Esophagus muscularis mucosa (tissue), 4 donors: Measurements from ENCODE around the gene FAM20B. TPM values are rescaled to one million over a fixed set of nuclear protein-coding genes. Genes with fewer than 3 reads are reported as not detected.

Experiments used
- DNase-seq: peaks from one replicate; pipeline ENCODE4 v3.0.0-alpha.2; 2017; ENCODE audit errors: extremely low spot score
- H3K27ac ChIP-seq, 4 donors: fragments of 200-600 bp; sonication (generic); replicated peaks in 1 of 4; 1 replicate in 3 of 4; 2 replicates in 1 of 4; pipeline ENCODE4 v1.5.1; 2016 to 2019; ENCODE audit warnings: mild to moderate bottlenecking in 1 of 4
- H3K27me3 ChIP-seq, 4 donors: fragments of 200-600 bp; sonication (generic); one replicate each; pipeline versions ENCODE4 v1.5.1 to v1.6.0; 2016 to 2019
- H3K36me3 ChIP-seq, 4 donors: fragments of 200-600 bp; sonication (generic); one replicate each; pipeline ENCODE4 v1.5.1; 2016 to 2019
- H3K4me1 ChIP-seq, 4 donors: fragments of 200-600 bp; sonication (generic); one replicate each; pipeline ENCODE4 v1.5.1; 2016 to 2019
- H3K4me3 ChIP-seq, 4 donors: fragments of 200-600 bp; sonication (generic); 1 replicate in 2 of 4; 2 replicates in 2 of 4; pipeline ENCODE4 v1.5.1; 2016 to 2019; ENCODE audit warnings: mild to moderate bottlenecking in 4 of 4, moderate library complexity in 1 of 4
- H3K9me3 ChIP-seq, 4 donors: fragments of 200-600 bp; sonication (generic); 1 replicate in 3 of 4; 2 replicates in 1 of 4; pipeline ENCODE4 v1.5.1; 2016 to 2019
- EP300 ChIP-seq: sonication (generic); formaldehyde crosslinking; IDR thresholded peaks from one replicate; pipeline ENCODE4 v1.6.1; 2017; ENCODE audit warnings: antibody characterized with exemption
- POLR2A ChIP-seq: fragments of 450-650 bp; IDR thresholded peaks from one replicate; pipeline ENCODE4 v1.6.1; 2017; ENCODE audit warnings: antibody characterized with exemption, moderate library complexity, mild to moderate bottlenecking, low read depth
- POLR2AphosphoS5 ChIP-seq, 2 donors: sonication (generic); formaldehyde crosslinking; IDR thresholded peaks; one replicate each; pipeline ENCODE4 v1.6.1; 2017; ENCODE audit warnings: antibody characterized with exemption in 2 of 2
- WGBS: methylation state at CpG from one replicate; pipeline ENCODE4 v1.1.5; 2018; 5-methylcytosine and 5-hydroxymethylcytosine counted together
- intact Hi-C: fragments of 100-400 bp; cut with DNase I; formaldehyde crosslinking; loops from one replicate; pipeline ENCODE4 v1.15.1; 2023
- total RNA-seq, 4 donors: library from RNA; depleted of rRNA; stranded (reverse); fragments of >200 nt; gene quantifications; one replicate each; pipeline versions ENCODE4 v1.1.0 to v1.2.1, GENCODE V29; 2016
- TF ChIP-seq, protein P1 (sequence below), 3 experiments: fragments of 200-600 bp in 2 of 3; fragments of 450-650 bp in 1 of 3; sonication (generic) in 2 of 3; IDR thresholded peaks; one replicate each; pipeline ENCODE4 v1.5.1; 2017 to 2019; ENCODE audit warnings: antibody characterized with exemption in 3 of 3, mild to moderate bottlenecking in 2 of 3, moderate library complexity in 1 of 3

Gene FAM20B
- total RNA-seq, 4 donors from 2014 or later = 63.8 to 83.5 (median 66.5) TPM

DNA sequence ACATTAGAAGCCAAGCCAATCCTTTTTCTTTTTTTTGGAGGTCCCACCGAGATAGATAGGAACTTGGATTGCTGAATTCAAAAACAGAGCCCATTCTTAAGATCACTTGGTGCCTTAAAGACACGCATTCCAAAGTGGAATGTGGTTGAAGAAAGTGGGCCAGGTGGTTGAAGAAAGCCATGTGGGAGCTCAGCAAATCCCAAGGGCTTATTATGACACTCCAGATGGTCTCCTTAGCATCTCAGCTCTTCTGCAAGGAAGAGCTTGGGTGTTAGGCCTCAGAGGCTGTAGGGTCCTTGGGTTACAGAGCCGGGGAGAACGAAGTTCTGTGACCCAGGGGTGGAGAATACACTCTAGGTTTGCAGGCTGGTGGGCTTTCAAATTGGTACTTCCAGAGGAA, 69.7 kb downstream of the FAM20B start:
- 80% methylated on average over 4 of the region's 4 CpGs for WGBS
- intact Hi-C loops = no loop called here
- Histone ChIP-seq H3K4me3 (no peak overlapping the region), H3K36me3 (peaks cover 23 to 75% (median 67%) of the 10 kb centered on the region in 4 donors), H3K27ac (peak overlapping the region in 1 of 4 donors; percentile 27), H3K27me3 (no peaks in the 10 kb centered on the region), H3K9me3 (no peaks in the 10 kb centered on the region), H3K4me1 (peaks cover 17 to 22% (median 20%) of the 10 kb centered on the region in 4 donors)
- TF ChIP-seq POLR2A (no peak), POLR2AphosphoS5 (IDR thresholded peaks at IDR 0.05) (no peak), EP300 (no peak)
- TF ChIP-seq, protein P1, sequence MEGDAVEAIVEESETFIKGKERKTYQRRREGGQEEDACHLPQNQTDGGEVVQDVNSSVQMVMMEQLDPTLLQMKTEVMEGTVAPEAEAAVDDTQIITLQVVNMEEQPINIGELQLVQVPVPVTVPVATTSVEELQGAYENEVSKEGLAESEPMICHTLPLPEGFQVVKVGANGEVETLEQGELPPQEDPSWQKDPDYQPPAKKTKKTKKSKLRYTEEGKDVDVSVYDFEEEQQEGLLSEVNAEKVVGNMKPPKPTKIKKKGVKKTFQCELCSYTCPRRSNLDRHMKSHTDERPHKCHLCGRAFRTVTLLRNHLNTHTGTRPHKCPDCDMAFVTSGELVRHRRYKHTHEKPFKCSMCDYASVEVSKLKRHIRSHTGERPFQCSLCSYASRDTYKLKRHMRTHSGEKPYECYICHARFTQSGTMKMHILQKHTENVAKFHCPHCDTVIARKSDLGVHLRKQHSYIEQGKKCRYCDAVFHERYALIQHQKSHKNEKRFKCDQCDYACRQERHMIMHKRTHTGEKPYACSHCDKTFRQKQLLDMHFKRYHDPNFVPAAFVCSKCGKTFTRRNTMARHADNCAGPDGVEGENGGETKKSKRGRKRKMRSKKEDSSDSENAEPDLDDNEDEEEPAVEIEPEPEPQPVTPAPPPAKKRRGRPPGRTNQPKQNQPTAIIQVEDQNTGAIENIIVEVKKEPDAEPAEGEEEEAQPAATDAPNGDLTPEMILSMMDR (IDR thresholded peaks at IDR 0.05) = no peak
- DNase-seq = no peak

GRCh38 chr1:179095924-179096323, 70.2 kb downstream of the FAM20B start:
- no peak for TF ChIP-seq POLR2A
- no peak for TF ChIP-seq EP300
- TF ChIP-seq, protein P1 (IDR thresholded peaks at IDR 0.05) = no peak
- TF ChIP-seq POLR2AphosphoS5 (IDR thresholded peaks at IDR 0.05) = no peak
- 91% methylated on average over 3 of the region's 3 CpGs for WGBS
- Histone ChIP-seq H3K9me3 (no peaks in the 10 kb centered on the region), H3K27me3 (no peaks in the 10 kb centered on the region), H3K27ac (no peak overlapping the region), H3K4me3 (no peak overlapping the region), H3K4me1 (peaks cover 14 to 16% (median 16%) of the 10 kb centered on the region in 4 donors), H3K36me3 (peaks cover 23 to 80% (median 66%) of the 10 kb centered on the region in 4 donors)
- DNase-seq = no peak
- intact Hi-C loops = no loop called here

DNA sequence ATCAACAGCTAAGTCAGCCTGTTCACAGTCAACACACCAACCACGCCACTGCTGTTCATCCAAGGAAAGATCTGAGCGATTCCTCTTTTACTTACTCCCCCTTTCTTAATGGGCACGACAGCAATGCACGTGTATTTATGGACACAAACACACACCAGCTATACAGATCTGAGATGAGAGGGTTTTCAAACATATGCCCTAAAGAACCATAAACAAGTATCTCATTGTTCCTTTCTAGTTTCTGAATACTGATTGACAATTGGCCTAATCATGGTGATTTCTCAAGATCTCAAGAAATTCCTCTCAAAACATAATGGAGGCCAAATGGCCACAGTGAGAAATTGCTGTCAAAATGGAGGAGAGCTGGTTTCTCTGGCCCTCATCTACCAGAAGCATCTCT, 74.2 kb downstream of the FAM20B start:
- no peaks in the 10 kb centered on the region for H3K9me3 ChIP-seq
- 100% methylated on average over 4 of the region's 4 CpGs for WGBS
- no peaks in the 10 kb centered on the region for H3K4me1 ChIP-seq
- no peak overlapping the region for H3K4me3 ChIP-seq
- intact Hi-C loops = no loop called here
- TF ChIP-seq, protein P1 (IDR thresholded peaks at IDR 0.05) = no peak
- no peak for TF ChIP-seq POLR2AphosphoS5 (IDR thresholded peaks at IDR 0.05)
- TF ChIP-seq EP300 = no peak
- no peaks in the 10 kb centered on the region for H3K27me3 ChIP-seq
- no peak overlapping the region for H3K27ac ChIP-seq
- DNase-seq = no peak
- peaks cover 8 to 51% (median 44%) of the 10 kb centered on the region in 4 donors for H3K36me3 ChIP-seq

- H3K27me3 ChIP-seq = no peaks in the 10 kb centered on the region
- 100% methylated on average over 3 of the region's 4 CpGs for WGBS
- H3K36me3 ChIP-seq = peaks cover 0 to 42% (median 33%) of the 10 kb centered on the region in 4 donors
- intact Hi-C loops = no loop called here
- no peak overlapping the region for H3K27ac ChIP-seq
- no peak overlapping the region for H3K4me3 ChIP-seq
- DNase-seq = no peak
- no peaks in the 10 kb centered on the region for H3K4me1 ChIP-seq
- no peak for TF ChIP-seq POLR2AphosphoS5 (IDR thresholded peaks at IDR 0.05)
- TF ChIP-seq EP300 = no peak
- TF ChIP-seq, protein P1 (IDR thresholded peaks at IDR 0.05) = no peak
- TF ChIP-seq POLR2A = no peak
- no peaks in the 10 kb centered on the region for H3K9me3 ChIP-seq
Measured at GRCh38 chr1:179101566-179101965, 75.9 kb downstream of the FAM20B start.

DNA sequence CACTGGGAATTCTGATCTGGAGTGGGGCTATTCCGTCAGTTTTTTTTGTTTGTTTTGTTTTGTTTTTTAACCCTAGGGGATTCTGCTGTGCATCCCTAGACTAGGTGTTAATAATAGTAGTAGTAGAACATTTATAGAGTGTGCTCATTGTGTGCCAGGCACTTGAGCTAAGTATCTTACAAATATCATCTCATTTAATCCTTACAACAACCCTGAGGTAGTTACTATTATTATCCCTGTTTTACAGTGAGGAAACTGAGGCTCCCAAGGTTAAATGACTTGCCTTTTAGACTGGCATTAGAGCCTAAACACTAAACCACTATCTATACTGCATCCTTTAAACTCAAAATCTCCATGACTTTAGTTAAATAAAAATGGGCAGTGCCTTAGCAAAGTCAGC, 78.3 kb downstream of the FAM20B start:
- Histone ChIP-seq H3K27me3 (no peaks in the 10 kb centered on the region), H3K4me1 (no peaks in the 10 kb centered on the region), H3K36me3 (peaks cover 2 to 46% (median 38%) of the 10 kb centered on the region in 4 donors), H3K27ac (no peak overlapping the region), H3K4me3 (no peak overlapping the region), H3K9me3 (no peaks in the 10 kb centered on the region)
- 100% methylated on average over 1 of the region's 1 CpG for WGBS
- DNase-seq = no peak
- no peak for TF ChIP-seq EP300
- no peak for TF ChIP-seq POLR2A
- no peak for TF ChIP-seq POLR2AphosphoS5 (IDR thresholded peaks at IDR 0.05)
- TF ChIP-seq, protein P1 (IDR thresholded peaks at IDR 0.05) = no peak
- intact Hi-C loops = no loop called here
